ENCODE measurements around the gene ST8SIA4.
A peak's percentile ranks its signal among the peaks of the same experiment; 100 is the strongest.

Gene ST8SIA4

DNA sequence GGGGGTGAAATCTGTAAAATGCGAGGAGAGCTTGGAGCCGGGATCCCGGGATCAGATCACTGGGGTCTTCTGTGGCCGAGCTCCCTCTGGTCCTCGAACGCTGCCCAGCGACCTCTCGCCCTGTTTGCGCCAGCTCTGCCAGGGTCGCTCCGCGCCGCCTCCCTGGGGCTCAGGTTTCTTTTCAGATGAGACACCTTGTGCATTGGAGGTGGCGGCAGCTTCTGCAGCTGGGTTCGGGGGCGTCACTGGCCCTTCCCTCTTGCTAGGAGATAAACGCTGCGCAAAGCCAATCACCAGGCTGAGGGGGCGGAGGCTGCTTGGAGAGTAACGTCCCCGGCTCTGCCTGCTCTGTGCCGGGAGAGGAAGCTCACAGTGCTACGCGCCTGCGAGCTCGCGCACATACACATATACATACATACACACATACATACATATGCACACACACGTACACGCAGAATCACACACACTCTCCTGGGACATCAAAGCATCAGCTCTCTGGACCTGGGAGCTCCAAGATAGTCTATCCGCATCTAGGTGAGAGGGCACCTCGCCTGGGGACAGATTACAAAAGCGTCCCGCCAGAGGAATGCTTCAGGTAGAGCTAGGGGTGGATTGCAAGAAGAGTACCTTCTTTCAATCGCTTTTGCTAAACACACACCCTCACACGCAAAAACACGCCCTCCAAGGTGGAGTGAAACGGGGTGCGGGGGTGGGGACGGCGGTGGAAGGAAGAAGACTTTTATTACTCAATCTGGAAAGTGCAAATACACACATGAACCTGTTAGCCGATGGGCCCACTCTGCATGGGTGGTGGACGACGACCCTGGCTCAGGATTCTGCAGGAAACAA is at the start of gene ST8SIA4:
ST8SIA4 (minus strand) TSS at position 244 of the 849 bp plus-strand sequence. CDS start 327 bp downstream, outside the sequence.
- peak; percentile 39 to 45 for DNase-seq (ENCODE audit: low read depth in 2 of 2)

DNA sequence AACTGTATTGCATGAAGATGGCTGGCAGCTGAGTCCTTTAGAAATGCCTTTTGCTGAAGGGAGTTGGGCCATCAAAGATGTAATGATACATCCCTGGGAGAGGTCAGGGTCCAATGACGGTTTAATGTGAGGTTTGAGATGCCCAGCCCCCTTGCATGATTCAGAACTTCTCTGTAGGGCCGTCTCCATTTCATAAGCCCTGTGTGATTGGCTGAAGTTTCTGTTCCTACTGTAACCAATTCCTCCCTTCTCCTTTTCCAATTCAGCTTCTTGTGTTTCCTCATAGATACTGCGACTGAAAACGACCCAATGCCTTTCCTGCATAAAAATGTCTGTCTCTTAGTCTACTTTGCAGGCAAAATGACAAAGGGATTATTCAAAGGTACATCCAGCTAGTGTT is 47.9 kb upstream of the ST8SIA4 start:
- DNase-seq (ENCODE audit: low read depth in 2 of 2) = no peak

DNA sequence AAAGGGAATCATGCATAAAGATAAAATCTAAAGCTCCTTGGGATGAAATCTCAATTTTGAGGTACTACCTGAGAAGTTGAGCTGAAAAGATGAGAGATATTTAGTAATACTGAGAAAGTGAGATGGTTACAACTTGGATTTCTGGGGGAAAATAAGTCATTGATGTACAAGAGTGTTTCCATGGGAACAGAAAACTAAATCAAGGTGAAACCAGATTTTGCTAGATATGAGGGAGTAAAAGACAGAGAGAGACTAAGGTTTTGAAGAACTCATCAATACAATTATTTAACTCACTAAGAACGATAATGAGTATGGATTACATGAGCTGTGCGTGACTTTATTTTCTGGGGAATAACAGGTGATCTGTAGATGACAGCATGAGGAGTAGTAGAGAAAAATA is 10.2 kb upstream of the ST8SIA4 start:
- no peak for DNase-seq (ENCODE audit: low read depth in 2 of 2)

DNA sequence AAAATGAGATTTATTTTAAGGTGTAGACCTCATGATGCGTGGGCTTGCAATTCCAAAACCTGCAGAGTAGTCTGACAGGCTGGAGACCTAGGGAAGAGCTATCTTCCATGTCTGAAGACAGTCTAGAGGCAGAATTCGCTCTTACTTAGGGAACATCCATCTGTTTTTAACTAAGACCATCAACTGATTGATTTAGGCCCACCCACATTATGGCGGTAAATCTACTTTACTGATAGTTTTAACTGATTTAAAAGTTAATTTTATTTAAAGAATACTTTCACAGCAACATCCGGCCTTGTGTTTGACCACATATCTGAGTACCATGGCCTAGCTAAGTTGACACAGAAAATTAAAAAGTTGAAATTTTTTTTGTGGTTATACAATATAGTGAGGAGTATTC is 6.0 kb upstream of the ST8SIA4 start:
- DNase-seq (ENCODE audit: low read depth in 2 of 2) = no peak

DNA sequence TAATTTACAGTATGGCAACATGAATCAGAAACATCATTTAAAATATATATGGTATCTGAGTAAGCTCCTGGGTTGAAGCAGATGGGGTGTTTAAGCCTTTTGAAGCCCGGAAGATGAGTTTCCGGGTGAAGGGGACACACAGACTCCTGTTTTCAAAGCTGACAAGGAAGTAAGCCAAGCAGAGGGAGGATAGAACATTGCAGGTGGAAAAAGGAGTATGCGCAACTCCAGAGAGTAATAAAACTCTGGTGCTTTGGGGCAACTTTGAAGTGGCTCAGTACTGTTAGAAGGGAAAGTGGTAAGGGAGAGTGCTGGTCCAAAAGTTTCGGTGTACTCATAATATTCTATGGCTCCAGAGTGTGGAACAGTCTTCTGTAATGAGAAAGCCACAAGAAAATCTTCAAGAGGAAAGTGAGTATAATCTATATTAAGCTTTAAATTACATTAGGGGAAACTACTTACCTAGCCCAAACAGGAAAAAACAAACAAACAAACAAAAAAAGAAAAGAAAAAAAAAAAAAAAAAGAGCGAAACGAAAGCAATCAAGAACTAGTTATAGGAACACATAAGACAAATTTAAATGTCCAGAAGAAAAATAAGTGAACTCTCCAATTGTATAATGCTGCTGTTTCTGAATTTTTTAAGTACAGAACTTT is 2.3 kb upstream of the ST8SIA4 start:
- no peak for DNase-seq (ENCODE audit: low read depth in 2 of 2)

DNA sequence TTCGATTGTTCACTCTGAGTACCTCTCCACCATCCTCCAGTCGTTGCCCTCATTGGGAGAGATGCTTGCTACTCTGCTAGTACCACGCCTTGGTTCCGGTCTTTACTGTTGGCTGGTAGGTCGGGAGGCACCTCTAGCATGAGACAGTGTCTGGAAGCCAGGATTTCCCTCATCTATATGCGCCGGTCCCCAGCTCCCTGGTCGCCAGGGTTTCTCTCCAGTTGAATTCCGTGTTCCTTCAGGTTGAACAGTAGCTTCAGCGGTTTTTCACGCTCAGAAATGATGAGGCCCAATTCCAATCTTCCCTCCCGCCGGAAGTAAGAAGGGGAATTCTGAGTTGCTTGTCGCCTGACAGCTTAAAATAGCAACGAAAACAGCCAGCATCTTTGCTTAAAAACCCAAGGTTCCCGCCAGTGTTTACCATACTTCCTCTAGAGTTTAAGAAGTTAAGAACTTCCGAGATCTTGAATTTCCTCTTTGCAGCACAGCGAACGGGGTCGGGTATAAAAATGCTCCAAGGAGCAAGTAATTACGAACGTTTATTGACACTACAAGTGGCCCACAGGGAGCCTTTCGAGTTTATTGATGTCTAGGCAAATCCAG is 1.3 kb upstream of the ST8SIA4 start:
- DNase-seq (ENCODE audit: low read depth in 2 of 2) = no peak

GRCh38 chr5:100902440-100903038 is 543 bp downstream of the ST8SIA4 start:
- no peak for DNase-seq (ENCODE audit: low read depth in 2 of 2)

- no peak for DNase-seq (ENCODE audit: low read depth in 2 of 2)
Measured at GRCh38 chr5:100901821-100902341, 1.2 kb downstream of the ST8SIA4 start.

DNA sequence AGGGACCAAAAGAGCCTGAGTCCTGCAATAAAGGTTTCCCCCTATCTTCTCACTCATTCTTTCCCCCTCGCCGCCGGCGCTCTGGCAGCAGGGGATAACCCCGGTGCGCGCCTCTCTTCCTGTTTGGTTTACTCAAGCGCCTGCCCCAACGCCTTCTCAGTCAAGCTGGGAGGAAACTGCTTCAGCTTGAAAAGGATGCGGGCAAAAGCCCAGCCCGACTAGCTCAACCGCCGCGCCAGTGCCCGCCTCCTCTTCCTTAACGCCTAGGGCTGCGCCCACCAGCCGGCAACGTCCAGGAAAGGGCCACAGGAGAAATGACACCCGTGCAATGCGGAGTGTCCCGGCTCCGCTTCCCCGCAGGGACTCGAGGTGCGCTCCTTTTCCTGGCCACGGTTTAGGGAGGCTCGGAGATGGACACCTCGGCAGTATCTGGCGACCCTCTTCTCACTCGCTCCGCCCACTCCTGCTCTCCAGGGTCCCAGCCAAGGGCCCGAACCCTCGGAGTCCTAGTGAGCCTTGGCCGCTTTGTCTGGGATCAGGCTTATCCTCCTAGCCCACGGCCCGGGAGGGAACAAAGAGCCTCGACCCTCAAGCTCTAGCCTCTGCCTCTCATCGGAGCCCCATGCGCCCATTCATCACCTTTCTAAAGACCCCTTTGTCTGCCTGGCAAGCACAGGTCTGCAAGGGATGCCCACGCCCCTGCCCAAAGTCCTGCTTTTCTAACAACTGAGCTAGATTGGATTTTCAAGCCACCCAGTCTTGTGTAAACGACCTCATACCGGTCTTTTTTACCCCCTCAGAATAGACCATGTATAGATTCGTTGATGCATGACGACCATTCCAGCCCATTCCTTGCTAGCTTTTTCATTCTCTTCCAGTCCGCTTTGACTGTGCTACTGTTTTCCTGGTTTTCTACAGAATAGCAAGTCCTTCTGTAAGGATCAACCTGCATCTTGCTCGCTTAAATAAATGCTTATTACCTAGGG is 2.0 kb downstream of the ST8SIA4 start:
- DNase-seq (ENCODE audit: low read depth in 2 of 2) = peak in 1 of 2 experiments; percentile 22

DNA sequence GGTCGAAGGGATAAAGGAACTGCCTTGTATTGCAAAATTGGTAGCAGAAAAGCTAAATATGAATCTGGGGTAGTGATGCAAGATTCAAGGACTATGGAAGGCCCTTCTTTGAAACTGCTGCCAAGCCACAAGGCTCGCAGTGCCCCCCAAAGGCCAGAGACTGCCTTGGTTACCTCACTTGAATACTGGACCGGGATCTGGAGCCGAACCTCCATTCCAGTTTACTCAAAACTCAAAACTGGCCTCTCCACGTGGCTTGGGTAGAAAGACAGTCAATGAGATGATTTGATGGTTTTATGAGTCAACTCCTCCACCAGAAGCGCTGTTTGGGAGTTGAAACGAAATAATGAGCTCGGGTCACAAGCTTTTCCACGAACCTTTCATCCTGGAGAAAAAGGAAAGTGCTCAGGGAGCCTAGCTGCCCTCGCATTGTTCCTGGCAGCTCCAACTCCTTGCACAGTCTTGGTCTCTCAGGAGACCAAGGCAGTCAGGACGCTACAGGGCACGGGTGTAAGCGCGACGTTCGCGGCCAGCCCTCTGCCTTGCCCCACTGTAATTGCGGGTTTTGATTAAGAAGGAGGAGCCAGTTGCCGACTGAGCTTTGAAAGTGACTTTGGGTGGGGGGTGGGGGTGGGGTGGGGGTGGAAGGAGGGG is 2.8 kb downstream of the ST8SIA4 start:
- no peak for DNase-seq (ENCODE audit: low read depth in 2 of 2)

GRCh38 chr5:100899675-100900074 is 3.4 kb downstream of the ST8SIA4 start:
- no peak for DNase-seq (ENCODE audit: low read depth in 2 of 2)

- DNase-seq (ENCODE audit: low read depth in 2 of 2) = no peak
Measured at GRCh38 chr5:100898504-100899346, 4.4 kb downstream of the ST8SIA4 start.

- DNase-seq (ENCODE audit: low read depth in 2 of 2) = no peak
Measured at GRCh38 chr5:100896054-100896453, 7.0 kb downstream of the ST8SIA4 start.

- no peak for DNase-seq (ENCODE audit: low read depth in 2 of 2)
Measured at GRCh38 chr5:100890461-100891008, 12.5 kb downstream of the ST8SIA4 start.

DNA sequence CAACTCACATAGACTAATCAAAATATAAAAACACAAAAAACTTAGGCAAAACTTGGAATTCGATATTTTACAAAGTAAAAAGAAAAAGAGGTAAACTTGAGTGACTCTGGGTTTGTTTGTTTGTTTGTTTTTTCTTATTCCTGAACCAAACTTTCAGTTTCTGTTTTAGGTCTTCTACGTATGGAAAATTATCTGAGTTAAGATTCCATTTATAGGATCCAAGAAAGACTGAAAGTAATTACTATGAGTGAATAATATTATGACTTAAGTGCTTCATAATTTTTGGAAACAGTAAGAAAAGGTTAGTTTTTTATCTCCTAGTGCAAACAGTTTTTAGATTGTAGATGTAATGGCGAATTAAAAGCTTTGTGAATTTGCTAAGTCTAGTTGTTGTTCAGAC is 13.2 kb downstream of the ST8SIA4 start:
- no peak for DNase-seq (ENCODE audit: low read depth in 2 of 2)

DNA sequence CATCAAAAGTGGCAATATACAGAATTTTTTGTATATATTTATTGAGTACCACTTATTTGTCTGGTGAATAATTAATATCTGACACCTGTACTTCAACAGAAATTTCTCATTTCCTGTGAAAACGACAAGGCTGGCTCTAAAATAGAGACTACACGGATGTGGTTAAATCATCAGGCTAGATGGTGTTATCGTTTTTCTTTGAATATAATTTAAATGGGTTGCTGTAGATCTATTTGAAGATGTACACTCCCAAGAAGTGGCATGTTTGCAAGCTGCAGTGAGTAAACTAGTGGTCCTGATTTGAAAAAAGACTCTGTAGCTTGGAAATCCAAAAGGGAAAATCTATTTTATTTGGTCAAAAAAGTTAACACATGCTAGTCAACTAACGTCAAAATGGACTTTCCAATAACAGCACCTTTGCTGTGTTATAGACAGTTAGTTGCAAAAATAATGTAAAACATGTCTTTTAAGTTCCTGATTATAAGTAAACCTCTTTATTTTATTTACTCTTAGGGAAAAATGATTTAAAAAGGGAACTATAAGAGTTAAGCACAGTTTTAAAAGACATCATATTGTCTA is 13.8 kb downstream of the ST8SIA4 start:
- DNase-seq (ENCODE audit: low read depth in 2 of 2) = no peak

DNA sequence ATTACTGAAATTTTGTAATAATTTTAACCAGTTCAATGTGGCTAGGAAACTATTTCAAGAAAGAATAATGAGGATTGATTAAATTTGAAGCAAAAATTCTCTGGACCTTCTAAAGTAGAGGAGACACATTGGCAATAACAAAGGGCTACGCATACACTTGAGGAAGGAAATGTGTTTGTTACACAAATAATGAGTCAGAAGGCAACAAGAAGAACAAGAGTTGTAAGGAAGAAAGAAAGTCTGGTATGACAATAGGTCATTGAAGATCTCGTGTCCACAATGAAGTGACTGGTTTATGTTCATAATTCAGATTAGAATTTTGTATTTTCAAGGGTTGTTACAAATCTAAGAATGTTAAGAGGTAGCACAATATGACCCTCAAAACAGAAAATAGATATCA is 25.8 kb downstream of the ST8SIA4 start:
- DNase-seq (ENCODE audit: low read depth in 2 of 2) = no peak

- DNase-seq (ENCODE audit: low read depth in 2 of 2) = no peak
Measured at GRCh38 chr5:100872408-100873190, 30.5 kb downstream of the ST8SIA4 start.

Measured in fibroblast of skin of left quadriceps (primary cell).